Measurements from ENCODE around the gene ALG1. TPM values are rescaled to one million over a fixed set of nuclear protein-coding genes. Genes with fewer than 3 reads are reported as not detected.
"Not testable (repeated sequence)": the region's sequence is repeated elsewhere in the genome, so short reads cannot be mapped to it uniquely, and the experiment has no call there.

ALG1 gene
- total RNA-seq, 2 experiments from 2014 or later: 19.6 to 22.3 TPM

GRCh38 chr16:5034167-5034523, 37.5 kb upstream of the ALG1 start:
- ATAC-seq (ENCODE audit: low read depth): no peak
- Mint-ChIP-seq H3K4me1 (peaks cover 8% of the 10 kb centered on the region), H3K4me3 (peak overlapping the region; percentile 83), H3K27ac (peak overlapping the region; percentile 76), H3K27me3 (no peaks in the 10 kb centered on the region), H3K9me3 (no peaks in the 10 kb centered on the region), H3K36me3 (no peaks in the 10 kb centered on the region)
- no peak for DNase-seq
- POLR2A ChIA-PET: interaction anchor here (0.5 to 1.3 kb wide), 4 partner anchors 27 to 64 kb away, joined by 3 to 9 read pairs (median 5); partner anchors contain the start of gene ALG1

GRCh38 chr16:5035909-5036227, 35.8 kb upstream of the ALG1 start:
- Mint-ChIP-seq H3K27me3 (no peaks in the 10 kb centered on the region), H3K4me3 (no peak overlapping the region), H3K36me3 (no peaks in the 10 kb centered on the region), H3K4me1 (peaks cover 8% of the 10 kb centered on the region), H3K27ac (no peak overlapping the region), H3K9me3 (no peaks in the 10 kb centered on the region)
- POLR2A ChIA-PET: no interaction called here
- ATAC-seq (ENCODE audit: low read depth) (no peak), DNase-seq (no peak)

GRCh38 chr16:5036228-5037156, 35.2 kb upstream of the ALG1 start:
- ATAC-seq (ENCODE audit: low read depth): no peak
- no peaks in the 10 kb centered on the region for H3K36me3 Mint-ChIP-seq
- no peaks in the 10 kb centered on the region for H3K9me3 Mint-ChIP-seq
- no peak for DNase-seq
- H3K27me3 Mint-ChIP-seq: no peaks in the 10 kb centered on the region
- H3K4me1 Mint-ChIP-seq: peaks cover 8% of the 10 kb centered on the region
- POLR2A ChIA-PET: no interaction called here
- no peak overlapping the region for H3K27ac Mint-ChIP-seq
- no peak overlapping the region for H3K4me3 Mint-ChIP-seq

DNA sequence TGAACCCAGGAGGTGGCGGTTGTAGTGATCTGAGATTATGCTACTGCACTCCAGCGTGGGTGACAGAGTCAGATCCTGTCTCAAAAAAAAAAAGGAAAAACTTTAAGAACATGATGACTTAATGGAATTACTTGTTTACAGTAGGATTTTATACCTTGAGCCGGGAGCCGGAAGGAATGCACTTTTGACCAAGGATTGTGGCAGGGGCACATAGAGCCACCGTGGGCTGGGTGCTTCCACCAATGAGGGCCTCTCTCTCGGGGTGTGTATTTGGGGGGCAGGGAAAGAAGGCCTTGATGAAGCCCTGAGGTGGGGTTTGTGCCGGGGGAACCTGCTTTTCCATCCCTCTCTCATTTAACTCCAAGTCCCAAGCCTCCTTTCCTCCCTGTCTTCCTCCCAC, 31.2 kb upstream of the ALG1 start:
- Mint-ChIP-seq H3K4me3 (no peak overlapping the region), H3K9me3 (no peaks in the 10 kb centered on the region), H3K27me3 (no peaks in the 10 kb centered on the region), H3K4me1 (no peaks in the 10 kb centered on the region), H3K27ac (no peak overlapping the region), H3K36me3 (no peaks in the 10 kb centered on the region)
- no peak for DNase-seq
- POLR2A ChIA-PET: no interaction called here
- no peak for ATAC-seq (ENCODE audit: low read depth)

- Mint-ChIP-seq H3K4me3 (no peak overlapping the region), H3K27ac (no peak overlapping the region), H3K36me3 (no peaks in the 10 kb centered on the region), H3K27me3 (peaks cover 2% of the 10 kb centered on the region), H3K9me3 (no peaks in the 10 kb centered on the region), H3K4me1 (no peaks in the 10 kb centered on the region)
- DNase-seq: no peak
- ATAC-seq (ENCODE audit: low read depth): no peak
- POLR2A ChIA-PET: no interaction called here
These were observed 30.0 kb upstream of the ALG1 start for GRCh38 chr16:5041600-5042133.

DNA sequence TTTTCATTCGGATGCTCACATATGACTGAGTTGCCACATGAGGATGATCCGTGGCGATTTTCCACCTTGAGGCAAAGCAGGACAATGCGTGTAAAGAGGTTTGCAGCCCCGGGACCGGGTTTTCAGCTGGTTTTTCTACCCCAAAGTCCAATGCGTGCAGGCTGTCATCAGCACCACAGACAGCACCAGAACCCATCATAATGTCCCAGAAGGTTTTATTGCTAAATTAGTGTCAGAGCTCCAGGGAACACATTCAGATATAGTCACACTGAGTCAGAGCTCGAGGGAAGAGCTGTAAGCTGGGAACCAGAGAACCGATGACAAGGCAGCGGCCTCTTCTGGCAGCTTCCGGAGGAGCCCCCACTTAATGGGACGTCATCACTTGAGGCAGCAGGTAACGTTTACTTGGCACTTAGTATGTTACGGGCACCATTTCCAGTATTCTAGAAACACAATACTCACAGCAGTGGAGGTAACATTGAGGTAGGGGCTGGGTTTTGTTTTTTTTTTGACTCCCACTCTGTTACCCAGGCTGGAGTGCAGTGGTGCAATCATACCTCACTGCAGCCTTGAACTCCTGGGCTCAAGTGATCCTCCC, 29.0 kb upstream of the ALG1 start:
- no peak overlapping the region for H3K4me3 Mint-ChIP-seq
- POLR2A ChIA-PET: no interaction called here
- H3K36me3 Mint-ChIP-seq: no peaks in the 10 kb centered on the region
- no peaks in the 10 kb centered on the region for H3K9me3 Mint-ChIP-seq
- DNase-seq: no peak
- no peaks in the 10 kb centered on the region for H3K4me1 Mint-ChIP-seq
- H3K27me3 Mint-ChIP-seq: peaks cover 2% of the 10 kb centered on the region
- no peak for ATAC-seq (ENCODE audit: low read depth)
- H3K27ac Mint-ChIP-seq: no peak overlapping the region

DNA sequence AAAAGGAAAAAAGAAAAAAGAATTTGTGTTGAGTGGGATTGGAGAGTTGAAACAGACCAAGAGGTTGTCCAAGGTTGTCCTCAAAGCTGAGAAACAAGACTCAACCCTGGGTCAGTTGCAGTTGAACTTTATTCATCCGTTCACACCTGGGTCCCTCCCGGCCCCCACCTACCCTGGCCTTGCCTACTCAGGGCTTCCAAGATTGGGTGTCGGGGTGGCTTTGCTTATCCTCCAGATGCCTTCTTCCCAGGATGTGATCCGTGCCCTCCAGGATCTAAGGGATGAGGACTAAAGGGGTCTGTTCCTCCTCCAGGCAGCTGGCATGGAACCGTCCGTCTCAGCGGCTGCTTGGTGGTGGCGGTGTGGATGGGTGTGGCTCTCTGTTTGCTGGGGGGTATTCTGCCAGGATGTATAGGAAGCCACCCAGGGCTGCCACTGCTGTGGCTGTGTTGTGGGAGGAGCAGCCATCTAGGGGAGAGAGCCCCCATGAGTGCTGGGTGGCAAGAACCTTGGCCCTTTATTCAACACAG, 27.6 kb upstream of the ALG1 start:
- Mint-ChIP-seq H3K4me3 (no peak overlapping the region), H3K9me3 (peaks cover 4% of the 10 kb centered on the region), H3K36me3 (no peaks in the 10 kb centered on the region), H3K4me1 (no peaks in the 10 kb centered on the region), H3K27me3 (peaks cover 5% of the 10 kb centered on the region), H3K27ac (no peak overlapping the region)
- ATAC-seq (ENCODE audit: low read depth) (no peak), DNase-seq (no peak)
- POLR2A ChIA-PET: no interaction called here

- H3K36me3 Mint-ChIP-seq; H3K27ac Mint-ChIP-seq; ATAC-seq (ENCODE audit: low read depth); H3K27me3 Mint-ChIP-seq; POLR2A ChIA-PET; H3K9me3 Mint-ChIP-seq; H3K4me1 Mint-ChIP-seq; DNase-seq; H3K4me3 Mint-ChIP-seq: not testable (repeated sequence)
These were observed 27.1 kb upstream of the ALG1 start for GRCh38 chr16:5044581-5044980.

DNA sequence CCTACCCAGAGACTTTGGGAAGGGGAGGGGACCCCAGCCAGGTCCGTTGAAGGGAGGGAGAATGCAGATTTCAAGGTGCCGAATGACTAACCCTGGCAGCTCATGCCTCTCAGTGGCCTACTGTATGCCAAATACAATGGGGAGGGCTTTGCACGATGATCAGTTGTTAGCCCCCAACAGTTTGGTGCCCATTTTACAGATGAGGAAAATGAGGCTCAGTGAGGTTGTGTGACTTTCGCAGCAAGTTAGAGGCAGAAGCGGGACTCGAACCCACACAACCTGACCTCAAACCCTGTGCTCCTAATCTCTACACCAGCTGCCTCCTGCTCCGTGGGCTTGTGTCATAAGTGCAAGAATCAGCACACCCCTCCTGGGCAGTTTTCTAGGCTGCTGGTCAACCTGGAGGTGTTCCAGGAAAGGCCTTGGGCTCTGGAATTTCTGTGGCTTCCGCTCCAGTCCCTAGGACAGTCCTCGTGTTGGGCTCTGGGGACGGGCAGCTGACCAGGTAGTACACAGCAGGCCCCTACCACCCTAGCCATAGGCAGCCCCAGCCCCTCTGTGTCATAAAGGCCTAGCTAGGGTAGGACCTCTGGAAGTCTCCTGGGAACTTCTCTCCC, 26.0 kb upstream of the ALG1 start:
- peaks cover 4% of the 10 kb centered on the region for H3K9me3 Mint-ChIP-seq
- no peak overlapping the region for H3K4me3 Mint-ChIP-seq
- POLR2A ChIA-PET: no interaction called here
- peaks cover 6% of the 10 kb centered on the region for H3K27me3 Mint-ChIP-seq
- no peaks in the 10 kb centered on the region for H3K36me3 Mint-ChIP-seq
- no peaks in the 10 kb centered on the region for H3K4me1 Mint-ChIP-seq
- ATAC-seq (ENCODE audit: low read depth) (no peak), DNase-seq (no peak)
- no peak overlapping the region for H3K27ac Mint-ChIP-seq

DNA sequence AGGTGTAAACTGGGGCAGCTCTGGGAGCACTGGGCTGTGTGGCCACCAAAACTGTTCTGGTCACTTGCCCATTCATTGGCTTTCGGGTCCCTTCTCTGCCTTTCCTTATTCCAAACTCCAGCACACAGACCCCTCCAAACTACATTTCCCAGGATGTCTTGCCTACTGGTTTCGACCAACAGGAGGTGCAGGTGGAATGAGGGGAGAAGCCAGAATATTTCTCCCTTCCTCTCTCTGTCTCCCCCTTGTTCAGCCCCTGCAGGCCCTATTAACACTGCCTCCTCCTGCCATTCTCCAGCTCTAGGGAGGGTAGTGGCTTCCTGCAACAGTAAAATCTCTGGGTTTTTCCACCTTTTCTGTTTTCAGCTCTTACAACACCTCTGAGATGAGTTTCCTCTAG, 24.7 kb upstream of the ALG1 start:
- Mint-ChIP-seq H3K27me3 (peaks cover 12% of the 10 kb centered on the region), H3K4me3 (no peak overlapping the region), H3K27ac (no peak overlapping the region), H3K36me3 (no peaks in the 10 kb centered on the region), H3K4me1 (no peaks in the 10 kb centered on the region), H3K9me3 (peaks cover 4% of the 10 kb centered on the region)
- DNase-seq: no peak
- ATAC-seq (ENCODE audit: low read depth): no peak
- POLR2A ChIA-PET: no interaction called here

DNA sequence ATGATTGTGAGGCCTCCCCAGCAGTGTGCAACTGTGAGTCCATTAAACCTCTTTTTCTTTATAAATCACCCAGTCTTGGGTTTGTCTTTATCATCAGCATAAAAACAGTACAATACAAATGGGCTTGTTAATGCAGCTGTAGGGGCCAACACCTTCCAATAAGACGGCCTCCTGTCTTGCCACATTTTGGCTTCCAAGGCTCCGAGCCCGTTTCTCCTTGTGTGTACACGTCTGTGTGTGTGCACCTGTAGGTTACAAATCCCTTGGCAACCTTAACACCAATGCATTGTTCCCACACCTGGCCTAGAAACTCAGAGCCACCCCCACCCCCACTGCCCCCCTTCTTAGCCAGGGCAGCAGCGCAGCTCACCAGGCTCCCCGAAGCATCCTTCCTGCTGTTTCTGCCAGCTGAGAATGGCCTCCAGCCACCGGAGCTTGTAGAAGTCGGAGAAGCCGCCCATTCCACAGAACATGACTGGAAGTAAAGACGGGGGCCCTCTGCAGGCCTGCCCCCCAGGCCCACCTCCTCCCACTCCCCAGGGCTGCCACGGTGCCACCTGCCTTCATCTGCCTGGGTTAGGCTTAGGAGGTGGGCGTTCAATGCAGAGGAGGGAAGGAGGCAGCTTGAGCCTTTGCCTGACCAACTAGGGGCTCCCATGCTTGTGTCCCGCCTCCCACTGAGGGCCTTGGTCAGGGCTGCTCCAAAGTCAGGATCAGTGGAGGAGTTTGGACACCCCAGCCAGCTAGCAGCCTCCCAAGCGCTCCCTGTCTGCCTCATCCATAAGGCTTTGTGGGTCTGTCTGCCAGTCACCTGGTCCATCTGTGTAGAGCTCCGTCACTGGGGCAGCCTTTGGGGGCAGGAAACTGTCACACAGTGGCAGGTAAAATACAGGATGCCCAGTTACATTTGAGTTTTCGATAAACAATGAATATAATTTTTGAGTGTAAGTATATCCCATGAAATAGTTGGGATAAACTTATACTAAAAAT, 16.5 kb upstream of the ALG1 start:
- Mint-ChIP-seq H3K27me3 (peaks cover 11% of the 10 kb centered on the region), H3K4me1 (peaks cover 1% of the 10 kb centered on the region), H3K36me3 (no peaks in the 10 kb centered on the region), H3K4me3 (no peak overlapping the region), H3K27ac (no peak overlapping the region), H3K9me3 (no peaks in the 10 kb centered on the region)
- POLR2A ChIA-PET: no interaction called here
- no peak for DNase-seq
- ATAC-seq (ENCODE audit: low read depth): no peak

GRCh38 chr16:5056352-5056751, 15.3 kb upstream of the ALG1 start:
- ATAC-seq (ENCODE audit: low read depth) (peak; percentile 84), DNase-seq (peak; percentile 51)
- Mint-ChIP-seq H3K27me3 (peaks cover 7% of the 10 kb centered on the region), H3K9me3 (no peaks in the 10 kb centered on the region), H3K27ac (no peak overlapping the region), H3K4me3 (no peak overlapping the region), H3K4me1 (peaks cover 1% of the 10 kb centered on the region), H3K36me3 (no peaks in the 10 kb centered on the region)
- POLR2A ChIA-PET: no interaction called here

- H3K9me3 Mint-ChIP-seq: no peaks in the 10 kb centered on the region
- H3K27ac Mint-ChIP-seq: no peak overlapping the region
- peaks cover 2% of the 10 kb centered on the region for H3K27me3 Mint-ChIP-seq
- DNase-seq: no peak
- POLR2A ChIA-PET: no interaction called here
- H3K4me3 Mint-ChIP-seq: no peak overlapping the region
- no peaks in the 10 kb centered on the region for H3K36me3 Mint-ChIP-seq
- ATAC-seq (ENCODE audit: low read depth): no peak
- H3K4me1 Mint-ChIP-seq: peaks cover 7% of the 10 kb centered on the region
These were observed 13.2 kb upstream of the ALG1 start for GRCh38 chr16:5058476-5058875.
